ENCODE measurements around the gene MIX23. TPM values are rescaled to one million over a fixed set of nuclear protein-coding genes. Genes with fewer than 3 reads are reported as not detected.

The MIX23 gene
- total RNA-seq, 1 experiment from 2014 or later: 76.2 TPM

- ATAC-seq: no peak
- RAD21 ChIA-PET (ENCODE audit: low non-redundant PET in 1 of 2, low total read pairs in 2 of 2, uncharacterized antibody in 2 of 2, unreplicated experiment in 2 of 2): no interaction called here
- Histone ChIP-seq H3K4me1 (ENCODE audit: control insufficient read depth in 1 of 2, insufficient read depth in 2 of 2, low read length in 2 of 2) (peaks cover 6 to 15% of the 10 kb centered on the region in 2 experiments; a peak in 3 of 4 replicates), H3K9ac (ENCODE audit: low read length) (no peak overlapping the region), H3K9me2 (ENCODE audit: insufficient read depth) (no peaks in the 10 kb centered on the region), H3K36me3 (ENCODE audit: control insufficient read depth in 1 of 2, insufficient read depth in 2 of 2, low read length in 2 of 2) (peaks cover under 1 to 15% of the 10 kb centered on the region in 2 experiments; a peak in 3 of 4 replicates), H2AFZ (ENCODE audit: low read depth, low read length, poor library complexity, severe bottlenecking) (no peak overlapping the region), H4K20me1 (ENCODE audit: insufficient read depth) (no peaks in the 10 kb centered on the region), H3K4me2 (ENCODE audit: low read length) (peak overlapping the region; percentile 77), H3K4me3 (replicated peaks in 1 of 2; ENCODE audit: low read depth in 1 of 2, low read length in 2 of 2) (peak overlapping the region in 1 of 2 experiments; percentile 82; a peak in 1 of 4 replicates), H3K27ac (ENCODE audit: low read depth, low read length) (no peak overlapping the region), H3K79me2 (ENCODE audit: insufficient read depth, low read length) (peaks cover 28% of the 10 kb centered on the region), H3K27me3 (ENCODE audit: insufficient read depth, low read length) (no peaks in the 10 kb centered on the region), H3K9me3 (ENCODE audit: control insufficient read depth in 1 of 2, insufficient read depth in 1 of 2, low read depth in 1 of 2, low read length in 2 of 2) (no peaks in the 10 kb centered on the region)
- CTCF ChIA-PET: no interaction called here
- intact Hi-C loops (cut with micrococcal nuclease): no loop called here
- BruUV-seq (replicated peaks): no TSS peak
- POLR2A ChIA-PET: no interaction called here
- no peak for DNase-seq (ENCODE audit: low read depth, low spot score)
- TF ChIP-seq MAX (IDR thresholded peaks at IDR 0.05) (no peak), CBX3 (IDR thresholded peaks at IDR 0.05; ENCODE audit: low read depth) (no peak), TCF7L2 (IDR thresholded peaks at IDR 0.05; ENCODE audit: borderline replicate concordance, extremely low read depth, insufficient read depth, insufficient read length) (no peak), REST (IDR thresholded peaks at IDR 0.05; ENCODE audit: low read depth) (no peak), JUND (IDR thresholded peaks at IDR 0.05) (no peak), EZH2phosphoT487 (IDR thresholded peaks at IDR 0.05; ENCODE audit: borderline replicate concordance) (no peak), POLR2A (IDR thresholded peaks at IDR 0.05; ENCODE audit: borderline replicate concordance, extremely low read depth, insufficient read depth, insufficient read length) (no peak), SP1 (IDR thresholded peaks at IDR 0.05; ENCODE audit: low read depth) (no peak), SRF (IDR thresholded peaks at IDR 0.05; ENCODE audit: low read depth) (no peak), EGR1 (IDR thresholded peaks at IDR 0.05; ENCODE audit: low read depth) (no peak), SIN3A (IDR thresholded peaks at IDR 0.05; ENCODE audit: low read depth) (no peak), ZBTB33 (IDR thresholded peaks at IDR 0.05; ENCODE audit: extremely low read depth, insufficient replicate concordance, low read length) (no peak), ZNF274 (IDR thresholded peaks at IDR 0.05; ENCODE audit: low read depth, low read length) (no peak)
Observed at GRCh38 chr3:122414391-122414790, 31.4 kb upstream of the MIX23 start.

All from HCT116 (cell line).